ENCODE results near the gene TIAM2. TPM values are rescaled to one million over a fixed set of nuclear protein-coding genes. Genes with fewer than 3 reads are reported as not detected.

TIAM2 gene
- total and polyA plus RNA-seq, 10 of the 15 experiments (the other 5 are each of a cell fraction or from before 2014, with no cell fraction given) = 1.1 to 10.5 (median 2.3) TPM

DNA sequence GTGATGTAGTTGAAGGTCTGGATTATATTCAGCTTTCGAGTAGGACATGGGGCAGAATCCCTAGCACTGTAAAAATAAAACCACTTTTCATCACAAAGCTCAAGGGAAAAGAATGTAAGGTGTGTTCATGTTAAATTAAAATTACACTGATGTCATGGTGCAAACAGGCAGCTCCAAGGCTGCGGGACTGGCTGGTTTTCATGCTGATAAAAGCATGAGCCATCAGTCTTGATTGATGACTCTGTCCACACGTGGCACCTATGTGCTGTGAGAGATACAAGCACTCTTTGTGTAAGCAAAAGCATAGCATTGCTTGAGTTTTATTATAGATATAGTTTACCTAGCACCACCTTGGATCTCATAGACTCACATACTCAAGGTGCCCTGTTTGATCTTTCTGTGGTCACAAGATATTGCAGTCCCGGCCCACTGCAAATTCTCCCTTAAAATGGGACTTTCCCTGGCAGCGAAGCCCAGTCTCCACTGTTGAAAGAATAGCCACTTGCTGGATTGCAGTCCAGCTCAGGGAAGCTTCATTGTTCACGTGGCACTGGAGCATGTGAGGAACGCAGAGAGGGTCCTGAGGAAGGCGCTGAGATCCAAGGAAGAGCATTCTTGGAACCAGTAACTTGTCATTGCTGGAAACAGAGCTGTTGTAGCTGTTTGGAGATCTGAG, 90.6 kb downstream of the TIAM2 start (continued):
- TF ChIP-seq RUNX3 (IDR thresholded peaks at IDR 0.05; ENCODE audit: low read length) = 0 out of 2 replicates have a peak, but pooled peaks have one; percentile 16
- no peak for TF ChIP-seq GATAD2B (conservative IDR thresholded peaks at IDR 0.05; ENCODE audit: low read depth)
- no peak for TF ChIP-seq MTA3 (IDR thresholded peaks at IDR 0.05; ENCODE audit: borderline replicate concordance, low read length)
- TF ChIP-seq, protein P1, sequence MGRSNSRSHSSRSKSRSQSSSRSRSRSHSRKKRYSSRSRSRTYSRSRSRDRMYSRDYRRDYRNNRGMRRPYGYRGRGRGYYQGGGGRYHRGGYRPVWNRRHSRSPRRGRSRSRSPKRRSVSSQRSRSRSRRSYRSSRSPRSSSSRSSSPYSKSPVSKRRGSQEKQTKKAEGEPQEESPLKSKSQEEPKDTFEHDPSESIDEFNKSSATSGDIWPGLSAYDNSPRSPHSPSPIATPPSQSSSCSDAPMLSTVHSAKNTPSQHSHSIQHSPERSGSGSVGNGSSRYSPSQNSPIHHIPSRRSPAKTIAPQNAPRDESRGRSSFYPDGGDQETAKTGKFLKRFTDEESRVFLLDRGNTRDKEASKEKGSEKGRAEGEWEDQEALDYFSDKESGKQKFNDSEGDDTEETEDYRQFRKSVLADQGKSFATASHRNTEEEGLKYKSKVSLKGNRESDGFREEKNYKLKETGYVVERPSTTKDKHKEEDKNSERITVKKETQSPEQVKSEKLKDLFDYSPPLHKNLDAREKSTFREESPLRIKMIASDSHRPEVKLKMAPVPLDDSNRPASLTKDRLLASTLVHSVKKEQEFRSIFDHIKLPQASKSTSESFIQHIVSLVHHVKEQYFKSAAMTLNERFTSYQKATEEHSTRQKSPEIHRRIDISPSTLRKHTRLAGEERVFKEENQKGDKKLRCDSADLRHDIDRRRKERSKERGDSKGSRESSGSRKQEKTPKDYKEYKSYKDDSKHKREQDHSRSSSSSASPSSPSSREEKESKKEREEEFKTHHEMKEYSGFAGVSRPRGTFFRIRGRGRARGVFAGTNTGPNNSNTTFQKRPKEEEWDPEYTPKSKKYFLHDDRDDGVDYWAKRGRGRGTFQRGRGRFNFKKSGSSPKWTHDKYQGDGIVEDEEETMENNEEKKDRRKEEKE (IDR thresholded peaks at IDR 0.05) = no peak
- no peak for TF ChIP-seq NFYB (IDR thresholded peaks at IDR 0.05; ENCODE audit: insufficient read depth, low read depth, low read length)
- TF ChIP-seq FOXK2 (IDR thresholded peaks at IDR 0.05) = no peak
- 0 out of 2 replicates have a peak, but pooled peaks have one; percentile 18 for TF ChIP-seq DPF2 (IDR thresholded peaks at IDR 0.05)
- TF ChIP-seq, protein P2, sequence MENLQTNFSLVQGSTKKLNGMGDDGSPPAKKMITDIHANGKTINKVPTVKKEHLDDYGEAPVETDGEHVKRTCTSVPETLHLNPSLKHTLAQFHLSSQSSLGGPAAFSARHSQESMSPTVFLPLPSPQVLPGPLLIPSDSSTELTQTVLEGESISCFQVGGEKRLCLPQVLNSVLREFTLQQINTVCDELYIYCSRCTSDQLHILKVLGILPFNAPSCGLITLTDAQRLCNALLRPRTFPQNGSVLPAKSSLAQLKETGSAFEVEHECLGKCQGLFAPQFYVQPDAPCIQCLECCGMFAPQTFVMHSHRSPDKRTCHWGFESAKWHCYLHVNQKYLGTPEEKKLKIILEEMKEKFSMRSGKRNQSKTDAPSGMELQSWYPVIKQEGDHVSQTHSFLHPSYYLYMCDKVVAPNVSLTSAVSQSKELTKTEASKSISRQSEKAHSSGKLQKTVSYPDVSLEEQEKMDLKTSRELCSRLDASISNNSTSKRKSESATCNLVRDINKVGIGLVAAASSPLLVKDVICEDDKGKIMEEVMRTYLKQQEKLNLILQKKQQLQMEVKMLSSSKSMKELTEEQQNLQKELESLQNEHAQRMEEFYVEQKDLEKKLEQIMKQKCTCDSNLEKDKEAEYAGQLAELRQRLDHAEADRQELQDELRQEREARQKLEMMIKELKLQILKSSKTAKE (IDR thresholded peaks at IDR 0.05; ENCODE audit: low read depth, poor library complexity, severe bottlenecking) = no peak
- no peak for TF ChIP-seq CHD2 (IDR thresholded peaks at IDR 0.05; ENCODE audit: borderline replicate concordance, low read depth, low read length)
- no peak for TF ChIP-seq SUZ12 (IDR thresholded peaks at IDR 0.05; ENCODE audit: unreplicated experiment)
- TF ChIP-seq POLR2AphosphoS5 (IDR thresholded peaks at IDR 0.05; ENCODE audit: low read length) = no peak
- TF ChIP-seq EGR1 (IDR thresholded peaks at IDR 0.05; ENCODE audit: borderline replicate concordance in 1 of 2, low read depth in 2 of 2, low read length in 2 of 2) = no peak

All from GM12878 (cell line).